ENCODE results near the gene CHML.
"Not testable (repeated sequence)": the region's sequence is repeated elsewhere in the genome, so short reads cannot be mapped to it uniquely, and the experiment has no call there.

Gene CHML

GRCh38 chr1:241640149-241640866 lies at the start of gene CHML, which contains the start of gene OPN3:
CHML (minus strand) TSS chr1:241640369; CDS start chr1:241635766, 4,603 bp downstream.
OPN3 (minus strand) TSS chr1:241640369; CDS start chr1:241640254, 115 bp downstream.
- DNase-seq (ENCODE audit: low spot score): peak; percentile 97

DNA sequence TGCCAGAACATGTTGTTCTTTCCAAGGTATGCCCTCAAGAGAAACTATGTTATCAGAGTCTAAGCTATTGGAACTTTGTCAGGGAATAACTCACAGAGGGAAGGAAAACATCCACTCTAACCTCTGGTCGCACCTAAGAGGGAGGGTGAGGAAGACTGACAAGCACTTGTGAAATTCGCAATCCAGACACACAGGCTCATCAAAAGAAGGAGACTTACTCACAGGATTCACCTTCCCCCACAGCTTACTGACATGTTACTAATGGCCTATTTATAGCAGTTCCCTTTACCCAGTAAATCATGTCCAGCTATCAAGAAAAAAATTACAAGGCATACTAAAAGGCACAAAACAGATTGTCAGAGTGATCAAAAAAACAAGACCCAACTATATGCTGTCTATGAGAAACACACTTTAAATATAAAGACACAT lies 48.8 kb upstream of the CHML start:
- DNase-seq (ENCODE audit: low spot score): no peak

DNA sequence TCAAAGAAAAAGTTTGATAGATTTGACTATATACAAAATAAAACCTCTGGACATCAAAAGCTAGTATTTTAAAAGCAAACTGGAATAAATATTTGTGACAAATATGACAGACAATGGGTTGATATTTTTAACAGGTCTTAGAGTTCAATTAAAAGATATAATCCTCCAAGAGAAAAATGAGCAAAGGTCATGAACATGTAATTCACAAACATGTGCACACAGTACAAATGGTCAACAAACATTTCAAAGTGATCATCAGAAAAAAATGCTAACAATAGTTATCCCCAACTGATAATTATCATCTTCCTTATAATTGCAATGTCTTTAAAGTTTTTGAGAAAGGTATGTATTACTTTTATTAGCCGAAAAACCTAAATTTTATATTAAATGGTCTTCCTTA lies 43.9 kb upstream of the CHML start:
- DNase-seq (ENCODE audit: low spot score): no peak

- DNase-seq (ENCODE audit: low spot score): no peak
Measured at GRCh38 chr1:241682921-241683320, 42.8 kb upstream of the CHML start.

- not testable (repeated sequence) for DNase-seq (ENCODE audit: low spot score)
Measured at GRCh38 chr1:241681861-241682448, 41.8 kb upstream of the CHML start.

DNA sequence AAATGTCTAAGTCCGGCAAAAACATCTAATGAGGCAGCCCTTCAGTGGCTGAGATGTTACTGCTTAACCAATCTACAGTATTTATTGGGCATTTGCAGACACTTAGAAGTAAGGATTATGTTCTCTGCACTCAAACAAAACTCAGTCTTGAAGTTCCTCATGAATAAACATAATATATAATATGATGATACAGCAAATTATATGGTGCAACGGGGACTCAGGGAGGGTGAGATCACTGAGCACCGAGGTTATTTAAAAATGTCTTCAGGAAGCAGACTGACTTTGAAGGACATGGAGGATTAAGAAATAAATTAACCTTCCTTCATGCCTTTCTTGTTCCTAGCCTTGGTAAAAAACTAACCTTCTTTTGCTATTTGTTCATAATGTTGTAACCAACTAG lies 39.8 kb upstream of the CHML start:
- DNase-seq (ENCODE audit: low spot score): no peak

DNA sequence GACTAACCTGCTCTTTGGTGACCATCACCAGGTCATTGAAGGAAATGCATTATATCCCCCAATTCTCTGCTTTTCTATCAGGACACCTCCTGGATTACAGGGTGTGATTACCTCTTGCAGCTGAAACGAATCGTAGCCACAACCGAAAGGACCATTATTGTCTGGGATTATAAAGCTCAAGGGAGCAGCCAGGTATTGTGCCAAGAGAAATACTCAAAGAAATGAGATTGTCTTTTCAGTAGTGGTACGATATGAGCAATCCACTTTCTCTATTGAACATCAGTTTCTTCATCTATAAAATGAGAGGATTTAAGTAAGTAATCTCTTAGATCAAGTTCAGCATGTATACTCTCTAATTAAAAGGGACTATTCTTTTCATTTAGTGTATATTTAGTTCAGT lies 39.2 kb upstream of the CHML start:
- no peak for DNase-seq (ENCODE audit: low spot score)

DNA sequence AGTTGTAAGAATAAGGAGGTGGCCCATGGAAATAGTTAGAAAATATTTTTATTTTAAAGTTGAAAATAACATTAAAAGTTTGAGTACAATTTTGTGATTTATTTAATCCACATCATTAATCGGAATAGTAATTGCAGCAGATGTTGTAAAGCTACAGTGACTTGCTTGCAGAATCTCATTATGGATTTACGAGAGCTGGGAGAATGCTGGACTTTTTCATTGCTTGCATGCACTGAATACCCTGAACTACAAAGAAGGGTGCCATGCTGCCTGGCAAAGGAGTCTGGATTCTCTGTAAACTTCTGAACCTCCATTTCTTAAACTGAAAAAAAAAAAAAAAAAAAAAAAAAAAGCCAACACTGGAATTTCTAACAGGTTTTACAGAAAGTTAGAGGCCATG lies 38.4 kb upstream of the CHML start:
- DNase-seq (ENCODE audit: low spot score): no peak

GRCh38 chr1:241677201-241677600 lies 37.0 kb upstream of the CHML start:
- no peak for DNase-seq (ENCODE audit: low spot score)

DNA sequence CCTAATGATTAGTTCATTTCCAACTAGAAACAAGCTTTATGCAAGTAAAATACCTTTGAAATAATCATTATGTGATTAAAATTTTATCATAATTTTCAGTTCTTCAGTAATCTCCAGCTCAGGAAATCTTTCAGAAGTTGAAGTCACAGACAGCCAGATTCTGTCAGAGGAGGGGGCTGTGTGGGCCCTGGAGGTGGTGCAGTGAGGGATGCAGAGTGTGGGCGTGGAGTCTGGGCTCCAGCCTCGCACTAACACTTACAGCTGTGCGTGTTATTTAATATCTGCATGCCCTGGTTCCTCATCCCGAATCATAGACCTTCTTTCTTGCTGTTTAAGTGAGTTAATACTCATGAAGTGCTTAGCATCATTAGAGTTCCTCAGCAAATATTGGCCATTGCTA lies 35.8 kb upstream of the CHML start:
- DNase-seq (ENCODE audit: low spot score): no peak

- no peak for DNase-seq (ENCODE audit: low spot score)
Measured at GRCh38 chr1:241674805-241675384, 34.7 kb upstream of the CHML start.

DNA sequence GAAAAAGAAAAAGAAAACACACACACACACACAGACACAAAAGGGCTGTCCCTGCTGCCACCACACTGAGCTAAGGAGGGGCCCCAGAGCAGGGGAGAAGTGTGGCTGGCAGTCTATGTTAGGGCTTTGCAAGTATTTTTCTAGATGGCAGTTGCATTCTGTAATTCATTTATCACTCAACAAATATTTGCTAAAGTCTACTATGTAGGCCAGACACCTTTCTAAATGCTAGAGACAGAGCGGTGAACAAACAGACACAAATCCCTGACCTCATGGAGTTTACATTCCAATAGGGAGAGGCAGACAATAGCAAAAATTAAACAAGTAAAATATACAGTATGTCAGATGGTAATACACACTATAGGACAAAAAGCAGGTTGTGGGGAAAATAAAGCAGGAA lies 32.1 kb upstream of the CHML start:
- no peak for DNase-seq (ENCODE audit: low spot score)

GRCh38 chr1:241666419-241666818 lies 26.2 kb upstream of the CHML start:
- DNase-seq (ENCODE audit: low spot score): no peak

- DNase-seq (ENCODE audit: low spot score): no peak
Measured at GRCh38 chr1:241660424-241660972, 20.3 kb upstream of the CHML start.

GRCh38 chr1:241659016-241659415 lies 18.8 kb upstream of the CHML start:
- DNase-seq (ENCODE audit: low spot score): not testable (repeated sequence)

DNA sequence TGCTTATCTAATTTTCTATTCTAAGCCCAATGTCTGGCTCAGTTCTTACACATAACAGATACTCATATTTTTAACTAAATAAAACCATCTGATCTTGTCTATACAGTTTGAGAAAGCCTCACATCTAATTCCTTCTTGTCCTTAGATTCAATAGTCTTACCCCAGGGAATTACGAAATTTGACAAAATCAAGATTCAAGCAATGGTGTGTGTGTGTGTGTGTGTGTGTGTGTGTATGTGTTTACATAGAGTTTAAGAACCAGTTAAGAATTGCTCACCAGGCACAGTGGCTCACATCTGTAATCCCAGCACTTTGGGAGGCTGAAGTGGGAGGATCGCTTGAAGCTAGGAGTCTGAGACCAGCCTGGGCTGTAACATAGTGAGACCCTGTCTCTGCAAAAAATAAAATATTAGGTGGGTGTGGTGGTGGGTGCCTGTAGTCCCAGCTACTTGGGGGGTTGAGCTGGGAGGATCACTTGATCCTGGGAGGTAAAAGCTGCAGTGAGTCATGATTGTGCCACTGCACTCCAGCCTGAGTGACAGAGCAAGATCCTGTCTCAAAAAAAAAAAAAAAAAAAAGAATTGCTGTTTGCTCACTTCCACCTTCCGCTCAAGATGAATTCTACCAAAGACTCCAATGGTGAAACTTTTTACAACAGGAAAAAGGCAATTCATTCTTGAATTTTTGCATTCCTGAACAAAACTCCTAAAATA lies 18.1 kb upstream of the CHML start:
- no peak for DNase-seq (ENCODE audit: low spot score)

DNA sequence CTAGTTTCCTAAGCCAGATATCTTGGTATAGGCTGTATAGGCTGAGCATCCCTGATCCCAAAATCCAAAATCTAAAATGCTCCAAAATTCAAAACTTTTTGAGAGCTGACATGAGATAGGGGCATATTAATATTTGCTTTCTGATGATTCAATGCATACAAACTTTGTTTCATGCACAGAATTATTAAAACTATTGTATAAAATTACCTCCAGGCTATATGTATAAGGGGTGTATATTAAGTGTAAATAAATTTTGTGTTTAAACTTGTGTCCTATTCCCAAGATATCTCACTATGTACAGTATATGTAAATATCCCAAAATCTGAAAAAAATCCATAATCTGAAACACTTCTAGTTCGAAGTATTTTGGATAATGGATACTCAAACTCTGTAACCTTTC lies 14.5 kb upstream of the CHML start:
- DNase-seq (ENCODE audit: low spot score): no peak

GRCh38 chr1:241654019-241654418 lies 13.8 kb upstream of the CHML start:
- no peak for DNase-seq (ENCODE audit: low spot score)

DNA sequence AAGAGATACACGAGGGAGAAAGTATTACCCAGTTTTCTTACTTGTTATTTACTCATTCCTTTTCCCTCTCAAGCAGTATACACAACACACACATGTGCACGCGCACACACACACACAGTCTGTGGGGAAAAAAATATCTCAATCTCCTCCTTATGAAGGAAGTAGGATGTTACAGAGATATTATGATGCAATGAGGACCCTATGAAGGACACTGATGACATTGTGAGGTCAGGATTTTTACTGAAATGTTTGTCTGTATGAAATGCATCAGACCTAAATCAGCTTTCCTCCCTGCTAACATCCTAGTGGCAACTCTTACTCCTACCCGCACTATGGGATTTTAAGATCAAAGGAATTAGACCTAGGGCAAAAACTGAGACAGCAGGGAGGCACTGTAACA lies 11.8 kb upstream of the CHML start, which contains the start of gene WDR64:
Gene WDR64, plus strand, starts transcription at position 270 of the 400 bp plus-strand sequence. CDS start 204 bp downstream, outside the sequence.
- no peak for DNase-seq (ENCODE audit: low spot score)

DNA sequence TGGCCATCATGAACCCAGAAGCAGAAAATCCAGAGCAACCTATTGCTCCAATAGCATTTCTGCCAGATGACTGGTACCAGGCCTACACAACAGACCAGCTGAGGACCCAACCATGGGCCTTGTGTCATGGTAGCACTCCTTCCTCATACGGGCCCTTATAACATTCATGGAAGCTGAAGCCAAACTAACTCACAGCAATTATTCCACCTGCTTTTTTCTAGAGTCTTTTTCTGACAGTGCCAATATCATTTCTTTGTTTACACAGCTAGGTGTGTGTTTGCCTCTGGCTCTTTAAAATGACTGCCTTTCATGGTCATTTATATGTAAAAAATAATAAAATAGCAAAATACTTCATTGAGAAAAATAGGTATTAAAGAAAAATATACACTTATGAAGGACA lies 8.0 kb upstream of the CHML start:
- DNase-seq (ENCODE audit: low spot score): no peak

DNA sequence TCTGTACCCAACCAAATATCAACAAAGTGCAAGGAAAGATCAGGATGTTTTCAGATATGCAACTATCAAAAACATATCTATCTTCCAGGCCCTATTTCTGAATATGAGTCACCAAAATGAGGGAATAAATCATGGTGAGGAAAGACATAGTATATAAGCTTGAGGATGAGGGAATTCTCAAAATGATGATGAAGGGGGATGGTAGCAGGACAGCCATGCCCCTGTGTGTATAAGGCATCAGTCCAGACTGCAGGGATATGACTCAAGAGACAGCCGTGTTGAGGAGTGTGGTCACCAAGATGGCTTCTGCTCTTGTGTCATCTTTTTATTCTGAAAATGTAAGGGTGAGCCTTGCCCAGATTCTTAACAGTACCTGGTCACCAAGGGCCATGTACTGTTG lies 7.5 kb upstream of the CHML start:
- no peak for DNase-seq (ENCODE audit: low spot score)

GRCh38 chr1:241646201-241646600 lies 6.0 kb upstream of the CHML start:
- no peak for DNase-seq (ENCODE audit: low spot score)

Measured in iPS-NIHi11 (cell line).